Urinary bladder (tissue), 4 donors: ENCODE data around the gene CYP26B1. TPM values are rescaled to one million over a fixed set of nuclear protein-coding genes. Genes with fewer than 3 reads are reported as not detected.

Source experiments
- DNase-seq: peaks from one replicate; pipeline ENCODE4 v3.0.0-alpha.2; 2015; ENCODE audit errors: extremely low spot score
- H3K27ac ChIP-seq: one replicate; pipeline ENCODE4 v1.5.1; 2013; ENCODE audit warnings: low read depth, mild to moderate bottlenecking, moderate library complexity
- H3K36me3 ChIP-seq: one replicate; pipeline ENCODE4 v1.6.1; 2013; ENCODE audit warnings: mild to moderate bottlenecking, moderate library complexity; ENCODE audit not compliant: insufficient read depth
- H3K4me1 ChIP-seq: one replicate; pipeline ENCODE4 v1.6.1; 2013; ENCODE audit warnings: mild to moderate bottlenecking, moderate library complexity; ENCODE audit not compliant: insufficient read depth
- H3K4me3 ChIP-seq: one replicate; pipeline ENCODE4 v1.5.1; 2013; ENCODE audit warnings: low read depth, low read length
- WGBS: extraction: QIAGEN DNeasy Blood & Tissue Kit; methylation state at CpG from one replicate; pipeline ENCODE4 v1.1.7; 2013; 5-methylcytosine and 5-hydroxymethylcytosine counted together
- polyA plus RNA-seq: library from polyadenylated mRNA; stranded (reverse); fragments of 200-250 nt; gene quantifications from one replicate; pipeline ENCODE4 v1.2.3, GENCODE V29; 2013
- total RNA-seq: library from RNA; depleted of rRNA; stranded (reverse); fragments of >200 nt; gene quantifications from one replicate; pipeline ENCODE4 v1.2.3, GENCODE V29; 2014
- donor health status: healthy with polysubstance abuse.
- donor health status: healthy.

The CYP26B1 gene
- total and polyA plus RNA-seq, 2 donors: 4.7 to 6.1 TPM

GRCh38 chr2:72112401-72112800, 35.3 kb downstream of the CYP26B1 start:
- no peak for DNase-seq

GRCh38 chr2:72111061-72111460, 36.6 kb downstream of the CYP26B1 start:
- WGBS: 81% methylated on average over 3 of the region's 3 CpGs
- Histone ChIP-seq H3K27ac (no peak overlapping the region), H3K4me1 (no peaks in the 10 kb centered on the region), H3K36me3 (no peaks in the 10 kb centered on the region), H3K4me3 (no peak overlapping the region)
- DNase-seq: no peak

More at GRCh38 chr2:72112401-72112800, 35.3 kb downstream of the CYP26B1 start:
- WGBS: 92% methylated on average over 6 of the region's 6 CpGs
- Histone ChIP-seq H3K4me1 (no peaks in the 10 kb centered on the region), H3K4me3 (no peak overlapping the region), H3K36me3 (no peaks in the 10 kb centered on the region), H3K27ac (no peak overlapping the region)

DNA sequence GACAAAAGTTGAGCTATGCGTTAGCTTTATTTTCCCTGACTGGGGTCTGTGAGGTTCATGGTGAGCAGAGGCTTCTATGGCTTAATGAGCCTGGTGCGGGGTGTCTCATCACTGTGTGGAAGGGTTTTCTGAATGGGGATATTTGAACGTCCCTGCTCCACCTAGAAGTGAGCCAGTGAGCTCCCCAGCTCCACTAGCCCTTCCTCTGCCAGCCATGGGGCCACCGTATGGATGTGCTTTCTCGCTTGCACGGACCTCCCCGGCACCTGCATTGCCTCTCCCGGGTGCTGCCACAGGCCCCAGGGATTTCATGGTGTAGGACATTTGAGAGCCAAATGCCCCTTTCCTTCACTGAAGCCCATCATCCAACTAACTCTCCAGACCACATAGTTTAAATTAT, 37.8 kb downstream of the CYP26B1 start:
- Histone ChIP-seq H3K27ac (no peak overlapping the region), H3K36me3 (no peaks in the 10 kb centered on the region), H3K4me1 (no peaks in the 10 kb centered on the region), H3K4me3 (no peak overlapping the region)
- WGBS: 91% methylated on average over 8 of the region's 8 CpGs
- DNase-seq: no peak

GRCh38 chr2:72109291-72109690, 38.4 kb downstream of the CYP26B1 start:
- 82% methylated on average over 3 of the region's 3 CpGs for WGBS
- DNase-seq: no peak
- no peaks in the 10 kb centered on the region for H3K36me3 ChIP-seq
- H3K4me3 ChIP-seq: no peak overlapping the region
- H3K27ac ChIP-seq: no peak overlapping the region
- H3K4me1 ChIP-seq: no peaks in the 10 kb centered on the region

DNA sequence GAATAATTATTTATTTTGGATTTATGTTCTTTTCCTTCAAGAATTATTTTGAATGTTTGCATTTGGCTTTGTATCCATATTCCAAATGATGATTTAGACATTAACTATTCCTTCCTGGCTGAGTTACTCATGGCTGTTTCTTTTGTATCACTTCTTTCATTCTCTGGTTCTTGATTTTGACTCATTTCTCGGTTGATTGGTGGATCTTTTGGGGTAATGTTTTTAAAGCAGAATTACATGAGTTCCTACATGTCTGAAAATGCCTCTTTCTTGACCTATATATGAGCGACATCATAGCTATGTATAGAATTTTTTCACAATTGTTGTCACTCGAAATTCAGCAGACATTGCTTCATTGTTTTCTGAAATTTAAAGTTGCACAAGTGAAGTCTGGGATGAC, 39.5 kb downstream of the CYP26B1 start:
- 66% methylated on average over 3 of the region's 3 CpGs for WGBS

DNA sequence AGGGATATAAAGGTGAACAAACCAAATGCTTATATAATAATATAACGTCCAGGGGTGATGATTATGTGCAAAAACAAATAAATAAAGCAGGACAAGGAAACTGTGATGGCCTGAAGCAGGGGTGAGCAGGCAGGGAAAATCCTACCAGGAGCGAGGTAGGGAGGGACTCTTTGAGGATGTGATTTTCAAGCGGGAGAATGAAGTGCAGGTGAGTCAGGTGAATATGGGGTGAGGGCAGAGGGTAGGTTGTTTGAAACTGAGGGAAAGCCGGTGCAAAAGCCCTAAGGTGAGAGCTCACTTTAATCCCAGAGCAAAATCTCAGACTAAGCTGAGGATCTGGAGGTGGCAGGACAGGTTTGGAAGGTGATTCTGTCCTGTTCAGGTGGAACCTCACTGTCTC, 40.7 kb downstream of the CYP26B1 start:
- Histone ChIP-seq H3K4me1 (no peaks in the 10 kb centered on the region), H3K4me3 (no peak overlapping the region), H3K36me3 (no peaks in the 10 kb centered on the region), H3K27ac (no peak overlapping the region)
- WGBS: 73% methylated on average over 4 of the region's 4 CpGs
- DNase-seq: no peak

More for the DNA sequence above, 39.5 kb downstream of the CYP26B1 start:
- Histone ChIP-seq H3K27ac (no peak overlapping the region), H3K4me1 (no peaks in the 10 kb centered on the region), H3K4me3 (no peak overlapping the region), H3K36me3 (no peaks in the 10 kb centered on the region)
- no peak for DNase-seq

DNA sequence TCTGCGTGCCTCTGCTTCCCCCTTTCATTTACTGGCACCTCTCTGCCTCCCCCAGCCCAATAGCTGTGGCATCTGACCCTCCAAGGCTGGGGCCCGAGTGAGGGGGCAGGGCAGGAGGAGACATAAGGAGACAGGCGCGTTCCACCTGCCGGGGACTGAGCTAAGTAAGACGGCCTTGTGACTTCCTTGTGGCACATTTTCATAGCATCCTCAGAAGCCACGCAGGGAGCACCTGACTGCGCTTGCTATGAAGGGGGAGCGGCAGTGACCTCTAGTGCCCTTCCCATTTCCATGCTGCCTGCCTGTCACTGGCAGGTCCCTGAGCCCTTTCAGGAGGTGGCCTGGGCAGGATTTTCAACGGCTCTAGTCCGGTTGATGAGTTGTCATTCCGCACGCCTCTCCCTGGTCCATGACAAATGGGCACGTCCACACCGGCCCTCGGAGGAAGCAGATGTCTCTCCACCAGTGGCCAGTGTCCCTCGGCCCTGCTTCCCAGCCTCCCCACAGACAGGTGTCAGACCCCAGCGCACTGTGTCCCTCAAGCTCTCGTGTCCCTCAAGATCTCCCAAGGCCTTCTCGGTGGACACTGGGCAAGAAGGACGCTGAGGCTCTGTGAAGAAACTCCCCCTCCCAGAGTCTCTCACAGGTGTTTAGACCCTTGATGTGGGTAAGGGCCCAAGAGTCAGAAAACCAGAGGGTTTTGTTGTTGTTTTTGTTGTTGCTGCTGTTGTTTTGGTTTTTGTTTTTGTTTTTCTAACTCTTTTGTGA, 42.7 kb downstream of the CYP26B1 start:
- 79% methylated on average over 21 of the region's 21 CpGs for WGBS
- no peaks in the 10 kb centered on the region for H3K4me1 ChIP-seq
- DNase-seq: no peak
- H3K36me3 ChIP-seq: no peaks in the 10 kb centered on the region
- H3K4me3 ChIP-seq: no peak overlapping the region
- H3K27ac ChIP-seq: no peak overlapping the region

- 89% methylated on average over 8 of the region's 8 CpGs for WGBS
- H3K4me1 ChIP-seq: no peaks in the 10 kb centered on the region
- no peak overlapping the region for H3K4me3 ChIP-seq
- no peak for DNase-seq
- no peaks in the 10 kb centered on the region for H3K36me3 ChIP-seq
- no peak overlapping the region for H3K27ac ChIP-seq
Measured at GRCh38 chr2:72103690-72104089, 44.0 kb downstream of the CYP26B1 start.

DNA sequence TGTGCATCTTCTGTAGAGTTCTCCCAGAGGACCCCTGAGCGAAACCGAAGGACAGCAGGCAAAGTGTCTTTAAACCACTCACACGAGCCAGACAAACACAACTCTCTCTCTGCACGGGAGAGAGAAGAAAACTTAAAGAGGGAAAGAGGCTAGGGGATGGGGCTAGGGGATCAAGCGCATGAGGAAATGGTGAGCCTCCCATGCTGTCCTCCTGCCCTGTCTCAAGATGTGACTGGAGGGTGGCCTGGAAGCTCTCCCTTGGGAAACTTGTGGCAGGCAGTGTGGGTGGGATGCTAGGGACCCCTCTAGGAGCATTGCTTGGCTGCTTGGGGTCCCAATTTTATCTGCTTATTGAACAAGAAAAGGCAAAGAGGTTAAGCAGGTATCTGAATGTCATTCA, 44.5 kb downstream of the CYP26B1 start:
- Histone ChIP-seq H3K4me3 (no peak overlapping the region), H3K36me3 (no peaks in the 10 kb centered on the region), H3K27ac (no peak overlapping the region), H3K4me1 (no peaks in the 10 kb centered on the region)
- WGBS: 68% methylated on average over 5 of the region's 5 CpGs
- DNase-seq: no peak

DNA sequence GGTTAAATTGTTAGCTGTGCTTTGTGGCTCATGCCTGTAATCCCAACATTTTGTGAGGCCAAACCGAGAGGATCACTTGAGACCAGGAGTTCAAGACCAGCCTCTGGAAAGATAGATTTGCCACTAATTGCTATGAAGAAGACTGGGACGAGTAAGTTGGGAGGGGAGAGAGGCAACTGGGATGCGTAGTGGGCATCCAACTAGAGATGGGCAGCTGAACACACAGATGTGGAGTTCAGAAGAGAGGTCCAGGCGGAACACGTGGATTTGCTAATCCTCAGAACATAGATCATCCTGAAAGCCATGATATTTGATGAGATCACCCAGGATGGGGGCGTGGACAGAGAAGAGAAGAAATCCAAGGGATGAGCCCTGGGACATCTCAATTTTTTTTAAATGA, 48.7 kb downstream of the CYP26B1 start:
- Histone ChIP-seq H3K27ac (no peak overlapping the region), H3K4me1 (no peaks in the 10 kb centered on the region), H3K36me3 (no peaks in the 10 kb centered on the region), H3K4me3 (no peak overlapping the region)
- DNase-seq: no peak
- WGBS: 76% methylated on average over 6 of the region's 6 CpGs

- Histone ChIP-seq H3K36me3 (no peaks in the 10 kb centered on the region), H3K4me1 (no peaks in the 10 kb centered on the region), H3K27ac (no peak overlapping the region), H3K4me3 (no peak overlapping the region)
- 93% methylated on average over 8 of the region's 8 CpGs for WGBS
- no peak for DNase-seq
Measured at GRCh38 chr2:72097276-72097675, 50.4 kb downstream of the CYP26B1 start.

- no peak for DNase-seq
- H3K36me3 ChIP-seq: no peaks in the 10 kb centered on the region
- no peaks in the 10 kb centered on the region for H3K4me1 ChIP-seq
- no peak overlapping the region for H3K4me3 ChIP-seq
- no peak overlapping the region for H3K27ac ChIP-seq
- WGBS: 87% methylated on average over 4 of the region's 4 CpGs
Measured at GRCh38 chr2:72096181-72096580, 51.5 kb downstream of the CYP26B1 start.

- Histone ChIP-seq H3K4me3 (no peak overlapping the region), H3K27ac (no peak overlapping the region), H3K4me1 (no peaks in the 10 kb centered on the region), H3K36me3 (no peaks in the 10 kb centered on the region)
- 95% methylated on average over 3 of the region's 3 CpGs for WGBS
- DNase-seq: no peak
Measured at GRCh38 chr2:72095364-72095763, 52.3 kb downstream of the CYP26B1 start.

GRCh38 chr2:72094701-72095100, 53.0 kb downstream of the CYP26B1 start:
- H3K36me3 ChIP-seq: no peaks in the 10 kb centered on the region
- no peak overlapping the region for H3K27ac ChIP-seq
- H3K4me1 ChIP-seq: no peaks in the 10 kb centered on the region
- no peak for DNase-seq
- WGBS: 85% methylated on average over 4 of the region's 4 CpGs
- H3K4me3 ChIP-seq: no peak overlapping the region
